ENCODE measurements around the gene SAT1. TPM values are rescaled to one million over a fixed set of nuclear protein-coding genes. Genes with fewer than 3 reads are reported as not detected.

SAT1 gene
- total and polyA plus RNA-seq, 2 of the 13 experiments (the other 11 are each of a cell fraction or from before 2014, with no cell fraction given): 216 to 1,243 TPM

GRCh38 chrX:23782863-23783588, at the start of gene SAT1 (continued):
- TF ChIP-seq ZBTB40 (IDR thresholded peaks at IDR 0.05) (no peak), ZBTB40 (CRISPR knock-in tag; IDR thresholded peaks at IDR 0.05) (0 out of 2 replicates have a peak, but pooled peaks have one; percentile 19), RBFOX2 (IDR thresholded peaks at IDR 0.05; ENCODE audit: low read depth, low read length) (peak; percentile 94), REPIN1 (CRISPR knock-in tag; IDR thresholded peaks at IDR 0.05; ENCODE audit: borderline replicate concordance, low read depth) (peak; percentile 51; the same call in 1 of the 2 replicates), HOXA9 (CRISPR knock-in tag; IDR thresholded peaks at IDR 0.05; ENCODE audit: borderline replicate concordance) (no peak), POLR2AphosphoS5 (IDR thresholded peaks at IDR 0.05; ENCODE audit: low read depth, low read length) (peak; percentile 98), ZNF33A (CRISPR knock-in tag; IDR thresholded peaks at IDR 0.05; ENCODE audit: borderline replicate concordance) (no peak), HNF1B (CRISPR knock-in tag; IDR thresholded peaks at IDR 0.05) (no peak; the same call in 1 of the 2 replicates), U2AF1 (optimal IDR thresholded peaks at IDR 0.05; ENCODE audit: low read depth, low read length) (peak; percentile 25), SOX5 (CRISPR knock-in tag; IDR thresholded peaks at IDR 0.05; ENCODE audit: borderline replicate concordance) (peak; percentile 19; the same call in 1 of the 2 replicates), ZNF264 (CRISPR knock-in tag; IDR thresholded peaks at IDR 0.05) (no peak), EED (CRISPR knock-in tag; IDR thresholded peaks at IDR 0.05) (peak; percentile 59; the same call in 1 of the 2 replicates), TAF1 (CRISPR knock-in tag; IDR thresholded peaks at IDR 0.05) (peak; percentile 93)
- TF ChIP-seq, protein P1, sequence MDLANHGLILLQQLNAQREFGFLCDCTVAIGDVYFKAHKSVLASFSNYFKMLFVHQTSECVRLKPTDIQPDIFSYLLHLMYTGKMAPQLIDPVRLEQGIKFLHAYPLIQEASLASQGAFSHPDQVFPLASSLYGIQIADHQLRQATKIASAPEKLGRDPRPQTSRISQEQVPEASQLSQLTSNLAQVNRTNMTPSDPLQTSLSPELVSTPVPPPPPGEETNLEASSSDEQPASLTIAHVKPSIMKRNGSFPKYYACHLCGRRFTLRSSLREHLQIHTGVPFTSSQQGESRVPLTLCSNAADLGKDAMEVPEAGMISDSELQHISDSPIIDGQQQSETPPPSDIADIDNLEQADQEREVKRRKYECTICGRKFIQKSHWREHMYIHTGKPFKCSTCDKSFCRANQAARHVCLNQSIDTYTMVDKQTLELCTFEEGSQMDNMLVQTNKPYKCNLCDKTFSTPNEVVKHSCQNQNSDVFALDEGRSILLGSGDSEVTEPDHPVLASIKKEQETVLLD (CRISPR knock-in tag; IDR thresholded peaks at IDR 0.05; ENCODE audit: low read depth): no peak
- TF ChIP-seq, protein P2, sequence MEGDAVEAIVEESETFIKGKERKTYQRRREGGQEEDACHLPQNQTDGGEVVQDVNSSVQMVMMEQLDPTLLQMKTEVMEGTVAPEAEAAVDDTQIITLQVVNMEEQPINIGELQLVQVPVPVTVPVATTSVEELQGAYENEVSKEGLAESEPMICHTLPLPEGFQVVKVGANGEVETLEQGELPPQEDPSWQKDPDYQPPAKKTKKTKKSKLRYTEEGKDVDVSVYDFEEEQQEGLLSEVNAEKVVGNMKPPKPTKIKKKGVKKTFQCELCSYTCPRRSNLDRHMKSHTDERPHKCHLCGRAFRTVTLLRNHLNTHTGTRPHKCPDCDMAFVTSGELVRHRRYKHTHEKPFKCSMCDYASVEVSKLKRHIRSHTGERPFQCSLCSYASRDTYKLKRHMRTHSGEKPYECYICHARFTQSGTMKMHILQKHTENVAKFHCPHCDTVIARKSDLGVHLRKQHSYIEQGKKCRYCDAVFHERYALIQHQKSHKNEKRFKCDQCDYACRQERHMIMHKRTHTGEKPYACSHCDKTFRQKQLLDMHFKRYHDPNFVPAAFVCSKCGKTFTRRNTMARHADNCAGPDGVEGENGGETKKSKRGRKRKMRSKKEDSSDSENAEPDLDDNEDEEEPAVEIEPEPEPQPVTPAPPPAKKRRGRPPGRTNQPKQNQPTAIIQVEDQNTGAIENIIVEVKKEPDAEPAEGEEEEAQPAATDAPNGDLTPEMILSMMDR (CRISPR knock-in tag; IDR thresholded peaks at IDR 0.05): peak; percentile 84

Measured in HepG2 (cell line).